ENCODE data around the gene BAHCC1. TPM values are rescaled to one million over a fixed set of nuclear protein-coding genes. Genes with fewer than 3 reads are reported as not detected.
A peak's percentile ranks its signal among the peaks of the same experiment; 100 is the strongest.

BAHCC1 gene
- total RNA-seq, 1 donor, result 6.5 TPM

DNA sequence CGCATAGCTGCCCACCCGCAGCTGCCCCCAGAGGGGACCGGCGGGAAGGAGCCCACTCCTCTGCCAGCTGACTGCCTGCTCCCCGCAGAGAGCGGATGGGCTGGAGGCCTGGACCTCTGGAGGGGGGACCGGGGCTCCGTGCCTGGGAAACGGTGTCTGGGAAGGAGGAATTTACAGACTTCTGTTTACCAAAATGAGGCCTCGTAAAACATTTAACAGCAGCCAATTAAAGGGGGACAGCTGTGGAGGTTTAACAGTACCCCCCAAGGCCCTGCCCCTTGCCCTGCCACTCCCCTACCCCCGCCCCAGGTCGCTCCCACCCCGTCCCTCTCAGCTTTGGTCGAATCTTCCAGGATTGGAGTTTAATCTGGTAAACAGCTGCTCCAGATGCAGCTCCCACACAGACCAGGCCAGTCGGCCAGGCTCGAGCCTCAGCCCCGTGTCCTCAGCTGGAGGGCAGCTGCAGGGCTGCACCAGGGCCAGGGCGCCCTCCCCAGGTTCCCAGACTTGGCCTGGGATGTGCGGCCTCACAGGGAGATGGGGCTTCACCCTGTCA is 41.1 kb downstream of the BAHCC1 start:
- peak; percentile 35 for TF ChIP-seq CTCF (IDR thresholded peaks at IDR 0.05; ENCODE audit: insufficient read depth, low read depth, low read length)
- no peak overlapping the region for H3K4me3 ChIP-seq (ENCODE audit: low read depth, low read length)
- DNase-seq (ENCODE audit: low read depth), result peak; percentile 98

- no peak for DNase-seq (ENCODE audit: low read depth)
These were observed 42.0 kb downstream of the BAHCC1 start for GRCh38 chr17:81437191-81437651.

DNA sequence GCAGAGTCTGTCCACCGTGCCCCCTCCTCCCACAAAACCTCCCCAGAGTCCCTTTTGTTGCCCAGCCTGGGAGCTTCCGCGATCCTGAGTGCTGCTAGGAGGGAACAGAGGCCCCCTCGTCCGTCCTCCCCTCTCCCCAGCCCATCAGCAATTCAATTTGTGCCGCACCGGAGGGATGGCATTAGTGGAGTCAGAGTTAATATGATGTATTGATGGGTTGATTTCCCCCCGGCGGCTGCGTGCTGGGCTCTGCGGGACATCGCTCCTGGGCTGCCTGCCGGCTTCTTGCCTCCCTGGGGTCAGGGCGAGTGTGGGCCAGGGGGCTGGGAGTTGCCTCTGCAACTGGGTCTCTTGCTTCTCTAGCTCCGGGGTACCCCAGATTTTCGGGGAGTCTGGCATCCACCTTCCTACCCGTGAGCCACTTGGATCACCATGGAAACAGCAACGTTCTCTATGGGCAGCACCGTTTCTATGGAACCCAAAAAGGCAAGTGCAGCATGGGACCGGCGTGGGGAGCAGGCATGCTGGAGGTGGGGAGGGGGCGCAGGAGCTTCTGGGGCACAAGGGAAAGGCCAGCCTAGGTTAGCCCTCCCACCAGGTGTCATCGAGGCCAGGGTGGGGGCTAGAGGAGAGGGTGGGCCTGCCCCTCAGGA is 42.9 kb downstream of the BAHCC1 start:
- DNase-seq (ENCODE audit: low read depth), result no peak
- H3K4me3 ChIP-seq (ENCODE audit: low read depth, low read length), result no peak overlapping the region
- no peak for TF ChIP-seq CTCF (IDR thresholded peaks at IDR 0.05; ENCODE audit: insufficient read depth, low read depth, low read length)

More at GRCh38 chr17:81437191-81437651, 42.0 kb downstream of the BAHCC1 start:
- H3K4me3 ChIP-seq (ENCODE audit: low read depth, low read length), result no peak overlapping the region
- no peak for TF ChIP-seq CTCF (IDR thresholded peaks at IDR 0.05; ENCODE audit: insufficient read depth, low read depth, low read length)

GRCh38 chr17:81438688-81439087 is 43.4 kb downstream of the BAHCC1 start:
- no peak for TF ChIP-seq CTCF (IDR thresholded peaks at IDR 0.05; ENCODE audit: insufficient read depth, low read depth, low read length)
- H3K4me3 ChIP-seq (ENCODE audit: low read depth, low read length), result no peak overlapping the region

GRCh38 chr17:81440051-81440471 is 44.8 kb downstream of the BAHCC1 start:
- no peak for TF ChIP-seq CTCF (IDR thresholded peaks at IDR 0.05; ENCODE audit: insufficient read depth, low read depth, low read length)
- no peak overlapping the region for H3K4me3 ChIP-seq (ENCODE audit: low read depth, low read length)
- DNase-seq (ENCODE audit: low read depth), result no peak

More at GRCh38 chr17:81438688-81439087, 43.4 kb downstream of the BAHCC1 start:
- DNase-seq (ENCODE audit: low read depth), result no peak

- H3K4me3 ChIP-seq (ENCODE audit: low read depth, low read length), result no peak overlapping the region
- TF ChIP-seq CTCF (IDR thresholded peaks at IDR 0.05; ENCODE audit: insufficient read depth, low read depth, low read length), result peak; percentile 47
- no peak for DNase-seq (ENCODE audit: low read depth)
These were observed 45.4 kb downstream of the BAHCC1 start for GRCh38 chr17:81440511-81441244.
